Stimulated activated naive CD8-positive, alpha-beta T cell treated with anti-CD3 and anti-CD28 coated beads, Interleukin-15, Interleukin-2, amounts not matched to agents 100 U/mL and 50 U/mL, for 24 hours (primary cell): ENCODE data around the gene TSPAN19.

Experiments
- ATAC-seq: fragments of 150-1000 bp; cut with Tn5 transposase; one replicate; pipeline ENCODE4 v1.10.0; 2021
- DNase-seq: peaks from one replicate; pipeline ENCODE4 v3.0.0; 2021

The TSPAN19 gene

DNA sequence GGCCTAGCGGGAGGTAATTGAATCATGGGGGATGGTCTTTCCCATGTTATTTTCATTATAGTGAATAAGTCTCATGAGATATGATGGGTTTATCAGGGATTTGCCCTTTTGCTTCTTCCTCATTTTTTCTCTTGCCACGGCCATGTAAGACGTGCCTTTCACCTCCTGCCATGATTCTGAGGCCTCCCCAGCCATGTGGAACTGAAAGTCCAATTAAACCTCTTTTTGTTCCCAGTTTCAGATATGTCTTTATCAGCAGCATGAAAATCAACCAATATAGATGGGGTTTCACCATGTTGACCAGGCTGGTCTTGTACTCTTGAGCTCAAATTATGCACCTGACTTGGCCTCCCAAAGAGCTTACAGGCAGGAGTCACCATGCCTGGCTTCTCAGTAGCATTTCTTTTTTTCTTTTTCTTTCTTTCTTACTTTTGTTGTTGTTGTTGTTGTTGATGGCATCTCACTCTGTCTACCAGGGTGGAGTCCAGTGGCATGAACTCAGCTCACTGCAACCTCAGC, 33.2 kb downstream of the TSPAN19 start:
- DNase-seq (no peak), ATAC-seq (no peak)

- ATAC-seq: no peak
- no peak for DNase-seq
Measured at GRCh38 chr12:85000729-85001128, 35.3 kb downstream of the TSPAN19 start.

GRCh38 chr12:84998341-84998740, 37.7 kb downstream of the TSPAN19 start:
- DNase-seq (no peak), ATAC-seq (no peak)

GRCh38 chr12:84996759-84997158, 39.3 kb downstream of the TSPAN19 start:
- ATAC-seq: no peak
- DNase-seq: no peak

- no peak for DNase-seq
- ATAC-seq: no peak
Measured at GRCh38 chr12:84995641-84996040, 40.4 kb downstream of the TSPAN19 start.

DNA sequence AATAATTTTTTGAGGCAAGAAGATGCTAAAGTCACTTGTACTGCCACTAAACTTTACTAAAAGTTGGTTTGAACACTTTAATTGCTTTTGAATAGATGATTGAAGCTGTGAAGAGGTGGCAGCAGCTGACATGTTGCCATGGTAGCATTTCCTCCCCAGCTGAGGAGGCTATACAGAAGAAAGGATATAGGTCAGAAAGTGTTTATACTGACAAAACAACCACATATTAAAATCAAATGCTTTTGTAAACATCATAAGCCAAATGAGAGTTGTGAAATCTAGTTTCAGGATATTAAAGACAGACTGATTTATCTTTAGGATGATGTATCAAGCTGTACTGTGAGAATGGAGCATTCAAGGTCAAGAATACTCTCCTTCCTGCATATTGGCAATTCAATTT, 41.7 kb downstream of the TSPAN19 start:
- ATAC-seq: no peak

DNA sequence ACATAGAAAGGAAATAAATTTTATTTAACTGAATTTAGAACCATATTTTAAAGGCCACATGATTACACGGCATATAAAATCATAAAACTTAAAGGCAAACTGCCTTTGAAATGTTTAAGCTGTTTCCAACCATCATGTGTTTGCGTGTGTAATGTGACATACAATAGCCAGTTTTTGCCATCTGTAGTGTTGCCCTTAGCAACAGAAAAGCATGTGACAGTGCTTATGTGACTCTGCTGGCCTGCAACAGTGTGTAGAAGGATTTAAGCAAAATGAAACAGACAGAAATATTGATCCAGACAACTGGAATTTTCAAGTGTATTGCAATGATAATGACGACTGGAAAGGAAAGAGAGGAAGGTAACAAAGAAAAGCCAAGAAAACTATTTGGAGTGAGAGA, 49.5 kb downstream of the TSPAN19 start:
- no peak for ATAC-seq
- DNase-seq: no peak

More for the DNA sequence above, 41.7 kb downstream of the TSPAN19 start:
- DNase-seq: no peak

DNA sequence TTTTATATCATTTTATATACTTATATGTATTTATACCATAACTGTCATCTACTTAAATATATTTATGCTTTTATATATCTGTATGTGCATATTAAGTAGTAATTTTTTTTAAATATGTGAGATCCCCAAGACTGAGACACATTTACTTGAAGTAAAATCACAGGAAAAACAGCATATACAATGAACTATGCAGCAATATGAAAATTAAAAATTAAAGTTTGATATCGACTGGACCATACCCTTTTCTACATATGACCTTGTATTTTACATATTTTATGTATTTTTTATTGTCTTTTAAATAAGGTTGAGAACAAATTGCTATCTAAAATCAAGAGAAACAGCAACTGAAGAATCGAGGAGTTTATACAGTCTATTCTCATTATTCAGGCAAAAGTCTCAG, 50.0 kb downstream of the TSPAN19 start:
- DNase-seq: no peak
- no peak for ATAC-seq

GRCh38 chr12:84983289-84983688, 52.8 kb downstream of the TSPAN19 start:
- no peak for DNase-seq
- no peak for ATAC-seq

GRCh38 chr12:84982888-84983287, 53.2 kb downstream of the TSPAN19 start:
- DNase-seq (no peak), ATAC-seq (no peak)

GRCh38 chr12:84978921-84979320, 57.2 kb downstream of the TSPAN19 start:
- no peak for DNase-seq

GRCh38 chr12:84976133-84976532, 59.9 kb downstream of the TSPAN19 start:
- no peak for ATAC-seq
- no peak for DNase-seq

More at GRCh38 chr12:84978921-84979320, 57.2 kb downstream of the TSPAN19 start:
- no peak for ATAC-seq

GRCh38 chr12:84974155-84974815, 61.8 kb downstream of the TSPAN19 start:
- ATAC-seq: no peak
- DNase-seq: no peak

DNA sequence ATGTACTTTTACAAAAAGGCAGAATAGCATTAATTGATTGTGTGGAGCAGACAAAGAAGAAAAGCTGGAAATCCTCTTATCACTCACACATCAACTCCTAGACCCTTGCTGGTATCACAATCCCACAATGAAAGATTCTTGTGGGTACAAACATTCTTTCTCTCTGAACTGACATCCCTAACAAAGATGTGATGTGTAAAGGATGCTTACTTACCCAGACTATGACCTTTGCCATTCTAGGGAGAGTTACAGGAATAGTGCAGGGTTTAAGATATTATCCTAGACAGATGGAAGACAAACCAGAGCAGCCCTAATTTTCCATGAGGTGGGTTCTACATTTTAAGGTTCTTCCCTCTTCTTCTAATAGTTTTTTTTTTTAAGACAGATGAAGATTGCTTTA, 63.1 kb downstream of the TSPAN19 start:
- no peak for ATAC-seq
- DNase-seq: no peak

DNA sequence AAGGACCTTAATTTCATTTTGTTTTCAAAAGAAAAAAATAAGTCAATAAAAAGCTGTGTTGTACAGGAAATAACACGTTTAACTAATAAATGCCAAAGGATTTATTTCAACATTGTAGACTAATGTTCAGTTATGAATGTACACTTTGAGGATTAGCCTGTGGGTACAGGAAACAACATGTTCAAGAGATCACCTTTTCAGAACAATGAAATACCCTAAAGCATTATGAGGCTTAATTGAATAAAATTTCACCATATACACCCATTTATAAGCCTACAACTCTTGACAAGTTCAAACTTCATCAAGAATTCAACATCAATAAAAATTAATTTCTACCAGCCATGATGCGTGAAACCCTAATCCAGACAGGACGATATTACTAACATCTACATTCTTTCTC, 66.9 kb downstream of the TSPAN19 start:
- ATAC-seq (no peak), DNase-seq (no peak)
